Heart right ventricle (tissue), 16 donors: ENCODE measurements around the gene GFER. TPM values are rescaled to one million over a fixed set of nuclear protein-coding genes. Genes with fewer than 3 reads are reported as not detected.

Source experiments
- ATAC-seq, 8 donors: fragments of 200-7000 bp; cut with Tn5 transposase; one replicate each; pipeline ENCODE4 v1.9.1; 2020; ENCODE audit warnings: mild to moderate bottlenecking in 8 of 8, moderate library complexity in 8 of 8, moderate number of reproducible peaks in 1 of 8
- DNase-seq, 2 donors: peaks; one replicate each; pipeline ENCODE4 v3.0.0-alpha.2; 2020
- H3K27ac ChIP-seq, 10 donors: fragments of 200-600 bp; sonication (generic) in 2 of 10; one replicate each; pipeline versions ENCODE4 v1.5.0 to v1.8.0; 2020 to 2022; ENCODE audit warnings: mild to moderate bottlenecking in 3 of 10
- H3K27me3 ChIP-seq, 7 donors: fragments of 200-600 bp; one replicate each; pipeline ENCODE4 v1.8.0; 2021 to 2022; ENCODE audit warnings: mild to moderate bottlenecking in 2 of 7
- H3K36me3 ChIP-seq, 9 donors: fragments of 200-600 bp; sonication (generic) in 1 of 9; one replicate each; pipeline versions ENCODE4 v1.5.0 to v1.8.0; 2020 to 2022; ENCODE audit warnings: mild to moderate bottlenecking in 2 of 9
- H3K4me1 ChIP-seq, 9 donors: fragments of 200-600 bp; sonication (generic) in 1 of 9; one replicate each; pipeline versions ENCODE4 v1.5.0 to v1.8.0; 2020 to 2022; ENCODE audit warnings: mild to moderate bottlenecking in 4 of 9
- H3K4me3 ChIP-seq, 10 donors: fragments of 200-600 bp; sonication (generic) in 2 of 10; one replicate each; pipeline versions ENCODE4 v1.5.0 to v1.8.0; 2020 to 2022; ENCODE audit warnings: mild to moderate bottlenecking in 7 of 10, moderate library complexity in 2 of 10
- H3K9me3 ChIP-seq, 11 donors: fragments of 200-600 bp in 10 of 11; sonication (generic) in 2 of 11; one replicate each; pipeline versions ENCODE4 v1.5.0 to v1.8.0; 2013 to 2022; ENCODE audit warnings: mild to moderate bottlenecking in 2 of 11, control low read depth in 1 of 11, moderate library complexity in 1 of 11
- WGBS, 2 donors: extraction: QIAGEN DNeasy Blood & Tissue Kit; methylation state at CpG; one replicate each; pipeline ENCODE4 v1.1.7; 2013; ENCODE audit warnings: inconsistent platforms in 1 of 2; 5-methylcytosine and 5-hydroxymethylcytosine counted together
- intact Hi-C, 10 donors: fragments of 100-400 bp; cut with DNase I; formaldehyde crosslinking; loops; one replicate each; pipeline versions ENCODE4 v1.11.1 to v1.14.2; 2022
- polyA plus RNA-seq, 2 donors: library from polyadenylated mRNA; stranded (reverse); fragments of 200-250 nt; gene quantifications; one replicate each; pipeline ENCODE4 v1.2.3, GENCODE V29; 2013
- total RNA-seq, 10 donors: library from RNA; stranded (reverse); fragmentation: NEBNext Ultra II Directional in 3 of 10; extraction: Animal tissue kit (Norgen Biotek cat#: 25700) in 3 of 10; gene quantifications; one replicate each; pipeline versions ENCODE4 v1.2.1 to v1.2.4, GENCODE V29; 2021 to 2023
- TF ChIP-seq, protein P1 (sequence below), 9 donors: fragments of 200-600 bp; sonication (generic) in 2 of 9; IDR thresholded peaks; one replicate each; pipeline versions ENCODE4 v1.5.0 to v1.8.0; 2021 to 2022; ENCODE audit warnings: antibody characterized with exemption in 9 of 9, mild to moderate bottlenecking in 5 of 9, moderate library complexity in 1 of 9
- donor health status: Arrhythmogenic right ventricular cardiomyopathy.
- donor health status: ischemic (EF 13 %, LVEDD 7.1; RV severe dilation, severe dysfunction).
- donor health status: healthy with polysubstance abuse.
- donor health status: DM: no; HTN: yes; CAD: no.
- donor health status: DM: no; HTN: no; CAD: no.
- donor health status: ischemic (EF 25% LVEDD 6.9; RV normal size, moderate dysfunction).
- donor health status: ischemic (EF 25% LVEDD 5.7; RV mildly dilated, moderate dysfunction).
- donor health status: healthy.
- donor health status: DM: yes; HTN: yes; CAD: no.
- donor health status: Ischemic cardiomyopathy.
- donor health status: ischemic (EF 35%, LVEDD 5.7; RV mildly dilated, moderate dysfunction).
- donor health status: nonischemic (EF 11% LVEDD 7.7; RV severe dilation, severe dysfunction).
- donor health status: DM: yes; HTN: yes; CAD: no.
- donor health status: PGD.
- donor health status: ischemic (EF 29% LVEDD 5.4; RV normal size, mild dysfunction).
- donor health status: nonischemic (EF 23%, LVEDD 6.1; RV moderate dilation, normal function).

Gene GFER
- total and polyA plus RNA-seq, 12 donors: 14.7 to 65.6 (median 24.8) TPM

DNA sequence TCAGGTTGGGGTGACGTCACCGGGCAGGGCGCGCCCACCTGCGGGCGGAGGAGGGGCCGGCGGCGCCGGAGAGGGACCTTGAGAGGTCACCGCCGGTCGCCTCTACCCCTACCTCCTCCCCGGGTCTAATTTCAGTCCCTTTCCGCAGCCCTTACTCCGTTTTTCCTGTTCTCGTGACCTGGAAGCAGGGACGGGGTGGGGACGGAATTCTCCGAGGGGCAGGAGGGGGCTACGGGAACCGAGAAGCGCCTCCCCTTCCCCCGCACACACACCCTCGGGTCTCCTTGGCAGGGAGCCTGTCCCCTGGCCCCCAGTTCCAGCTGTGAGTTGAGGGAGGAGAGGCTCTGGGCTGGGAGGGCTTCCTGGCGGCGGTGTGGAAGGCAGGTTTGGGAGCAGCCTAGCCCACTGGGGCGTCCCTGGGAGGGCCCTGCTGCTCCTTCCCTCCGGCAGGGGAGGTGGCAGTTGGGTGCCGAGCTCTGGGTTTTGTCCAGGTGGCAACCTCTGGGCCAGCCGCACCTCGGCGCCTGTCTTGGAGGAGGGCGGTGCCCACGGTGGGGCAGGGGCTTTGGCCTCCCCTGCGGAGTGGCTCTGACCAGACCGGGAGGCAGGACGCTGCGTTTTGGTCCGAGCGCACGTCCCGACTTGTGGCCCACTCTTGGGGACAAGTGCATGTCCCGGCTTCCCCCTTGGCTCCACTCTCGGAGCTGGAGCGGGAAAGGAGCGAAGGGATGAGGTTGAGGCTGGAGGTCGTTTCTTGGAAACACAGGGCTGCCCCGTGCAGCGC is 6.5 kb downstream of the GFER start:
- Histone ChIP-seq H3K27ac (no peak overlapping the region), H3K4me1 (peaks cover 5 to 28% (median 22%) of the 10 kb centered on the region in 9 donors), H3K4me3 (peak overlapping the region in 5 of 10 donors; percentile 10 to 60 (median 24)), H3K9me3 (no peaks in the 10 kb centered on the region), H3K36me3 (peaks cover 0 to 19% (median 11%) of the 10 kb centered on the region in 9 donors), H3K27me3 (peaks cover 12 to 40% (median 36%) of the 10 kb centered on the region in 7 donors)
- 2% methylated on average over 50 of the region's 50 CpGs for WGBS, 2 donors
- TF ChIP-seq, protein P1, sequence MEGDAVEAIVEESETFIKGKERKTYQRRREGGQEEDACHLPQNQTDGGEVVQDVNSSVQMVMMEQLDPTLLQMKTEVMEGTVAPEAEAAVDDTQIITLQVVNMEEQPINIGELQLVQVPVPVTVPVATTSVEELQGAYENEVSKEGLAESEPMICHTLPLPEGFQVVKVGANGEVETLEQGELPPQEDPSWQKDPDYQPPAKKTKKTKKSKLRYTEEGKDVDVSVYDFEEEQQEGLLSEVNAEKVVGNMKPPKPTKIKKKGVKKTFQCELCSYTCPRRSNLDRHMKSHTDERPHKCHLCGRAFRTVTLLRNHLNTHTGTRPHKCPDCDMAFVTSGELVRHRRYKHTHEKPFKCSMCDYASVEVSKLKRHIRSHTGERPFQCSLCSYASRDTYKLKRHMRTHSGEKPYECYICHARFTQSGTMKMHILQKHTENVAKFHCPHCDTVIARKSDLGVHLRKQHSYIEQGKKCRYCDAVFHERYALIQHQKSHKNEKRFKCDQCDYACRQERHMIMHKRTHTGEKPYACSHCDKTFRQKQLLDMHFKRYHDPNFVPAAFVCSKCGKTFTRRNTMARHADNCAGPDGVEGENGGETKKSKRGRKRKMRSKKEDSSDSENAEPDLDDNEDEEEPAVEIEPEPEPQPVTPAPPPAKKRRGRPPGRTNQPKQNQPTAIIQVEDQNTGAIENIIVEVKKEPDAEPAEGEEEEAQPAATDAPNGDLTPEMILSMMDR (IDR thresholded peaks at IDR 0.05): no peak
- no peak for ATAC-seq
- peak in 1 of 2 donors; percentile 20 for DNase-seq
- intact Hi-C loops: no loop called here

DNA sequence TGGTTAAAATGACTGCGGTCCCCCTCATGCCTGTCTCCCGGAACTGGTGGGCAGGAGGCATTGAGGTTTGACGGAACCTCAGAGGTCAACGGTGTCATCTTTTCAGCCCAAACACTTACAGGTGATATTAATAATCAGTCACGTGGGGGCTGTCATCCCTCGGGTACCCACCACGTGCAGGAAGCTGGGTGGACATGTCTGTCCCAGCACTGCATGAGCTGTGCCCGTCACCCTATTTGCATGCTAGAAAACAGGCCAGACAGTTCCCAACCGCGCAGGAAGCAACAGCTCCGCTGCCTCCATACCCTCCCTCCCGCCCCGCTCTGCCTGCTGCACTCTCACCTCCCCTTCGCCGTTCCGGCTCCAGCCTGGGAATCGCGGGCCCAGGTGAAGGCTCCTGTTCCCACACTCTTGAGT is 7.2 kb downstream of the GFER start:
- WGBS, 2 donors: 7 to 10% methylated on average over 18 of the region's 18 CpGs
- DNase-seq (peak in 1 of 2 donors; percentile 24), ATAC-seq (peak in 3 of 8 donors; percentile 7 to 19 (median 18))
- no peaks in the 10 kb centered on the region for H3K9me3 ChIP-seq
- no peak overlapping the region for H3K27ac ChIP-seq
- intact Hi-C loops: no loop called here
- peaks cover 12 to 40% (median 36%) of the 10 kb centered on the region in 7 donors for H3K27me3 ChIP-seq
- peak overlapping the region in 2 of 10 donors; percentile 53 to 60 for H3K4me3 ChIP-seq
- H3K4me1 ChIP-seq: peaks cover 5 to 27% (median 22%) of the 10 kb centered on the region in 9 donors
- peaks cover 0 to 13% (median 5%) of the 10 kb centered on the region in 9 donors for H3K36me3 ChIP-seq
- TF ChIP-seq, protein P1 (IDR thresholded peaks at IDR 0.05): no peak

DNA sequence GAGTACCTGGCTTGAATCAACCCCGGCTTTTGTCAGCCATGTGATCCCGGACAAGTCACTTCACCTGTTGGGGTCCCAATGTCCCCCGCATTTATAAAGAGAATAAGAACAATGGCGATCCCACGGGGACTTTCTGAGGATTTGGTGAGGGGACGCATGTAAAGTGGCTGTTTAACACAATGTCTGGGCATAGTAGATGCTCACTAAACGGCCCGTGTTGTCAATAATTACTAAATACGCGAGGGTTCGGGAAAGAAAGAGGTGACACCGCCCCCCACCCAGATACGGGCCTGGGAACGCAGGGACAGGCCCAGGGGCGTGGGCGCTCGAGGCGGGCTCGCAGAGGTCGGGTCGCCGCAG is 7.6 kb downstream of the GFER start:
- Histone ChIP-seq H3K27ac (peak overlapping the region in 2 of 10 donors; percentile 14 to 77), H3K4me3 (peak overlapping the region in 9 of 10 donors; percentile 31 to 60 (median 50)), H3K9me3 (no peaks in the 10 kb centered on the region), H3K4me1 (peaks cover 5 to 27% (median 22%) of the 10 kb centered on the region in 9 donors), H3K36me3 (peaks cover 0 to 13% (median under 1%) of the 10 kb centered on the region in 9 donors), H3K27me3 (peaks cover 12 to 40% (median 36%) of the 10 kb centered on the region in 7 donors)
- DNase-seq (no peak), ATAC-seq (peak in 2 of 8 donors; percentile 2 to 10)
- intact Hi-C loops: no loop called here
- 13 to 16% methylated on average over 22 of the region's 22 CpGs for WGBS, 2 donors
- TF ChIP-seq, protein P1 (IDR thresholded peaks at IDR 0.05): no peak

DNA sequence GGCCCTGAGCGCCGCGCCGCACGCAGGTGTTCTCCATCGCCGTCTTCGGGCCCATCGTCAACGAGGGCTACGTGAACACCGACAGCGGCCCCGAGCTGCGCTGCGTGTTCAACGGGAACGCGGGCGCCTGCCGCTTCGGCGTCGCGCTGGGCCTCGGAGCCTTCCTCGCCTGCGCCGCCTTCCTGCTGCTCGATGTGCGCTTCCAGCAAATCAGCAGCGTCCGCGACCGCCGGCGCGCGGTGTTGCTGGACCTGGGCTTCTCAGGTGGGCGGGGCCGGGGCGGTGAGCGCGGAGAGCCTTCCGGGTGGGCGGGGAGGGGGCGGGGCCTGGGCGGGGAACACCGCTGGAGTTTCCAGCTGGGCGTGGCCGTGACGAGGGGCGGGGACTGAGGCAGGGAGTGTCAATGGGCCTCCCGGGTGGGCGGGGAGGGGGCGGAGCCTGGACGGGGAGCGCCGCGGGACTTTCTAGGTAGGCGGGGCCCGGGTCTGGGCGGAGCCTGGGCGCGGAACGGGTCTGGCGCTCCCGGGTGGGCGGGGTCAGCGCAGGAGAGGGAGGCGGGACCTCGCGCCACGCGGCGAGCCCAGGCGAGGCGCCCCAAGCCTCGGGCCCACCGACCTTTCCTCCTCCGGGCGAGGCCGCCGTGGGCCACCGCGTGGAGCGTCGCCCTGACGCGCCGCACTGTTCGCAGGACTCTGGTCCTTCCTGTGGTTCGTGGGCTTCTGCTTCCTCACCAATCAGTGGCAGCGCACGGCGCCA is 8.1 kb downstream of the GFER start:
- H3K9me3 ChIP-seq: no peaks in the 10 kb centered on the region
- ATAC-seq: peak; percentile 86 to 94 (median 90)
- peaks cover 12 to 40% (median 36%) of the 10 kb centered on the region in 7 donors for H3K27me3 ChIP-seq
- peaks cover 0 to 13% (median 5%) of the 10 kb centered on the region in 9 donors for H3K36me3 ChIP-seq
- peak overlapping the region in 2 of 10 donors; percentile 14 to 77 for H3K27ac ChIP-seq
- peaks cover 5 to 27% (median 22%) of the 10 kb centered on the region in 9 donors for H3K4me1 ChIP-seq
- intact Hi-C loops: no loop called here
- WGBS, 2 donors: 1 to 4% methylated on average over 54 to 95 of the region's 96 CpGs
- peak overlapping the region in 9 of 10 donors; percentile 31 to 60 (median 50) for H3K4me3 ChIP-seq
- peak; percentile 93 to 98 for DNase-seq
- TF ChIP-seq, protein P1 (IDR thresholded peaks at IDR 0.05): peak in 2 of 9 donors; percentile 8 to 12
